HPDE6-E6E7 (cell line): Measurements from ENCODE around the gene MAP3K19.

Experiments
- DNase-seq: peaks from one replicate; pipeline ENCODE4 v3.0.0; 2011; ENCODE audit warnings: missing footprints; ENCODE audit errors: extremely low spot score

MAP3K19 gene

DNA sequence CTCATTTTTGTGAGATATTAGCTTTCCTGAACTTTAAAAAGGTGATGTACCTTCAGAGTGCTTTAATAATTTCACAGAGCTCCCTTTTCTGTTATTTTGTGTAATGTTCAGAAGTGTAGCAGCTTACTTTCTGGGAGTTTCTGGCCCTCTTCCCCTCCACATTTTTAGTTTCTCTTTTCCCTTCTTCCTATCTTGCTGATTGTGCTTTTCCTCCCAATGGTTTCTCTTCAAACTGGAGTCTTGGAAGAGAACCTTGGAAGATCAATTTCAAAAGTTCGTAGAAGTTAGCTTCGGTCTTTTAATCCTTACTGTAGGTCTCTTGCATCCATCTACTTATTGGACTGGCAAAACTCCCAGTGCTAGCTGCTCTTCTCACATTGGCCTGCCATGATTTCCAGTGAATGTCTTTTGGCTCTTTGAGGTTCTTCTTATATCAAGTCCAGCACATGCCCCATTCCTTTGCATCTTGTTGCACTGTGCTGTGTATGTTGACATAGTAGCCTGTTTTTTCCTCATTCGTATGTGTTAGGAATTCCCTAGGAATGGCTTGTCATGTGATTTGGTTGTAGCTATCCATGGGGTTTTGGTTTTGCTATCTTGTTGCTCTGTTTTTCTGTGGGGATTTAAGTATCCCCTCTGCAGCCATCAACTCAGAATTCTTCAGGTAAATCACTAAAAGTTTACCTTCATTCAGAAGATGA, 120.9 kb downstream of the MAP3K19 start:
- DNase-seq, result no peak

- DNase-seq, result no peak
These were observed 122.3 kb downstream of the MAP3K19 start for GRCh38 chr2:134924912-134925311.

DNA sequence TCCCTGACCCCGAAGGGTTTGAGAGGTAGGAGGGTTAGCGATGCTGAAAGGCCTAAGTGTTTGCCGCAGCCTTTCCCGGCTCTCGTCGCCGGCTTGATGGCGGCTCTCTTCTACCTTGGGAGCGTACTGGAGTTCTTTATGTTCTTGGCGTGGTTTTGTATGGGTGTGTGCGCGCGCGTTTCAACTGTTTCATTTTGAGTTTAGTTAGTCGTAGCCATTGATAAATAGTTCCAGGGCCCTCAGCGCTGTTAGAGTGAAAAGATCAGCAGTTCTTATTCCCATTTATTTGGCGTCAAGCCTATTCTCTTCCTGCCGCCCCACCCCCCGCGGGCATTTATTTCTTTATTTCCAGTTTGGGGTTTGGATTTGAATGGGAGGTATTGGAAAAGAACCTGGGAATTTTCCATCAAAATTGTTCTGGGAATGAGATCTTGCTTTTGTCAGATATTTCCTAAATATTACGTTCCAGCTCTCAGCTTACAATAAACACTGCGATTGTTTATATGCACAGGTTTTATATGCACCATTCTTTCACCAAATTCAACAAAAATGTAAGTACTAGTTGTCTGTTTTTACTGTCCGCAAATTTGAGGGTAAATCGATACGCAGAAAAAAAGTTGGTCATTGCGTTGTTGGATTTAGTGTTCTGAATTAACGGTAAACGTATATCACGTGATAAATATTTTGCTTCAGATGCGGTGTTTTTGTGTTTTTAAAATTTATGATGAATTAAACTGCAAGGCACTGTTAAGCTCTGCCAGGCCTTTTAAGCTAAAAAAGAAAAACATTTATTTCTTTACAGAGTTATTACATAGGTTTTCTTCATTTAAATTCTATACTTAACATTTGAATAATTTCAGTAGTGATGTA, 127.7 kb downstream of the MAP3K19 start:
- no peak for DNase-seq

- DNase-seq, result peak; percentile 98
These were observed 128.5 kb downstream of the MAP3K19 start, which contains the start of gene CCNT2 for GRCh38 chr2:134918526-134919340. Gene CCNT2 (plus strand): TSS chr2:134918822. CDS start chr2:134918855, 33 bp downstream.

GRCh38 chr2:134917888-134918525, 129.2 kb downstream of the MAP3K19 start:
- peak; percentile 69 for DNase-seq

DNA sequence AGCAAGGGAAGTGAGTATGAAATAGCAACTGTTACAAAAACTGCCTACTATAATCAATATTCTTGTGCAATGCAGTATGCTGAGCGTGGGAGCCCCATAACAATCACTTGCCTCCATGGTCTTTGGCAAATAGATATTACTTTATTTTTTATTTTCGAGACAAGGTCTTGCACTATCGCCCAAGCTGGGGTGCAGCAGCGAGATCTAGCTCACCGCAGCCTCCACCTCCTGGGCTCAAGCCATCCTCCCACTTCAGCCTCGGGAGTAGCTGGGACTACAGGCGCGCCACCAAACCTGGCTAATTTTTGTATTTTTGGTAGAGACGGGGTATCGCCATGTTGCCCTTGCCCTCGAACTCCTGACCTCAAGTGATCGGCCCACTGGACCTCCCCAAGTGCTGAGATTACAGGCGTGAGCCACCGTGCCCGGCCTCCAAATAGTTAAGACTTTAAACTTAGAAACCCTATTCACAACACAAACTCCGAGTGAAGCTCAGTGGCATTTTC, 129.8 kb downstream of the MAP3K19 start:
- no peak for DNase-seq
